Esophagus (tissue), 2 donors: ENCODE results near the gene MAP3K1. TPM values are rescaled to one million over a fixed set of nuclear protein-coding genes. Genes with fewer than 3 reads are reported as not detected.

ENCODE experiments used
- H3K27ac ChIP-seq, 2 donors: one replicate each; pipeline ENCODE4 v1.5.1; 2013; ENCODE audit warnings: low read depth in 2 of 2, mild to moderate bottlenecking in 2 of 2, inconsistent platforms in 1 of 2, low read length in 1 of 2, moderate library complexity in 1 of 2
- H3K27me3 ChIP-seq, 2 donors: one replicate each; pipeline ENCODE4 v1.6.1; 2013; ENCODE audit warnings: low read length in 2 of 2, control low read depth in 1 of 2, mild to moderate bottlenecking in 1 of 2; ENCODE audit not compliant: insufficient read depth in 2 of 2, control insufficient read depth in 1 of 2
- H3K36me3 ChIP-seq, 2 donors: one replicate each; pipeline ENCODE4 v1.6.1; 2013; ENCODE audit warnings: low read length in 1 of 2; ENCODE audit not compliant: control insufficient read depth in 2 of 2, insufficient read depth in 2 of 2
- H3K4me1 ChIP-seq, 2 donors: one replicate each; pipeline ENCODE4 v1.6.1; 2013; ENCODE audit warnings: low read length in 1 of 2; ENCODE audit not compliant: control insufficient read depth in 2 of 2, insufficient read depth in 2 of 2
- H3K4me3 ChIP-seq, 2 donors: one replicate each; pipeline ENCODE4 v1.5.1; 2013; ENCODE audit warnings: low read length in 2 of 2, mild to moderate bottlenecking in 2 of 2, low read depth in 1 of 2, moderate library complexity in 1 of 2
- H3K9me3 ChIP-seq, 2 donors: one replicate each; pipeline ENCODE4 v1.6.1; 2013; ENCODE audit warnings: mild to moderate bottlenecking in 2 of 2, low read depth in 1 of 2, low read length in 1 of 2, moderate library complexity in 1 of 2; ENCODE audit not compliant: control insufficient read depth in 2 of 2, insufficient read depth in 1 of 2
- WGBS, 2 donors: extraction: QIAGEN DNeasy Blood & Tissue Kit; methylation state at CpG; one replicate each; pipeline ENCODE4 v1.1.7; 2013; 5-methylcytosine and 5-hydroxymethylcytosine counted together
- polyA plus RNA-seq, 2 donors: library from polyadenylated mRNA; stranded (reverse); fragments of 200-250 nt; gene quantifications; one replicate each; pipeline ENCODE4 v1.2.3, GENCODE V29; 2013
- donor health status: healthy with polysubstance abuse.
- donor health status: Bipolar disorder and iron deficiency.

The MAP3K1 gene
- polyA plus RNA-seq, 2 donors = 7.0 to 10.0 TPM

- no peaks in the 10 kb centered on the region for H3K9me3 ChIP-seq
- H3K36me3 ChIP-seq = no peaks in the 10 kb centered on the region
- H3K4me1 ChIP-seq = no peaks in the 10 kb centered on the region
- H3K4me3 ChIP-seq = no peak overlapping the region
- H3K27ac ChIP-seq = no peak overlapping the region
- no peaks in the 10 kb centered on the region for H3K27me3 ChIP-seq
These were observed 16.8 kb upstream of the MAP3K1 start for GRCh38 chr5:56798521-56798920.

DNA sequence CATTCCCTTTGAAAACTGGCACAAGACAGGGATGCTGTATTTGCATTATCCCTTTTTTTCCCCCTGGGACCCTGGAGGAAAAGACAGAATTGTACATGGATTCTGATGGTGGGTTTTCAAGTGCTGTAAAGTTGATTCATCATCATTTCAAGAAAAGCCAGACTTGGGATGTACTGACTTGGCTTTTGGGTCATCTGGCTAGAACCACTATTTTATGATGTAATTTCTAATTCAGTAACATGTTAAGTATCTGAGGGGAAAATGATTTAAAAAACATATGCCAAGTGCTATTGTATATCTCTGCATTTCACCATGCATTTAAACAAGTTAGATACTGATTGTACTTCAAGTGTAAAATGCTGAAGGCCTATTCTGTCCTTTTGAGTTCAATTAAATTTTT, 15.2 kb upstream of the MAP3K1 start:
- H3K27me3 ChIP-seq = no peaks in the 10 kb centered on the region
- no peaks in the 10 kb centered on the region for H3K36me3 ChIP-seq
- no peaks in the 10 kb centered on the region for H3K9me3 ChIP-seq
- no peak overlapping the region for H3K27ac ChIP-seq
- H3K4me1 ChIP-seq = no peaks in the 10 kb centered on the region
- H3K4me3 ChIP-seq = no peak overlapping the region

DNA sequence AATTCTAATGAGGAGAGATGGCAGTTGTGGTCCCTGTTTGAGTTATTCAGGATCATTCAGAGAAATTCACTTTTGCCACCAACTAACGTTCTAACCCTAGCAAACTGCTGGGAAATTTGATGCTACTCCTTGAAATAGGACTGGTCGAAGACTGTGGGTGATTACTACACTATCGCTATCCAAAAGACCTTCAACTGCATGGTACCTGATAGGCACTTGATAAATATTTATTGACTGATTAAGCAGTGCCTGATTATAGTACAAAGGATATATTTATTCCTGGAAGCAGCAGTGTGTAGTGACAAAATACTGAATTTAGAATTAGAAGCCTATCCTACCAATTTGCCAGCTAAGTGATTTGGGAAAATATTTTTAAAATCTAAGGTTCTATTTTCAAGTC, 14.1 kb upstream of the MAP3K1 start:
- Histone ChIP-seq H3K36me3 (no peaks in the 10 kb centered on the region), H3K9me3 (no peaks in the 10 kb centered on the region), H3K27ac (no peak overlapping the region), H3K4me1 (no peaks in the 10 kb centered on the region), H3K4me3 (no peak overlapping the region), H3K27me3 (no peaks in the 10 kb centered on the region)
- 66 to 90% methylated on average over 3 of the region's 3 CpGs for WGBS, 2 donors

- H3K27ac ChIP-seq = no peak overlapping the region
- no peaks in the 10 kb centered on the region for H3K36me3 ChIP-seq
- WGBS, 2 donors = 74% methylated on average over 2 of the region's 2 CpGs
- no peaks in the 10 kb centered on the region for H3K27me3 ChIP-seq
- H3K4me1 ChIP-seq = no peaks in the 10 kb centered on the region
- no peak overlapping the region for H3K4me3 ChIP-seq
- H3K9me3 ChIP-seq = no peaks in the 10 kb centered on the region
These were observed 13.1 kb upstream of the MAP3K1 start for GRCh38 chr5:56802205-56802604.

DNA sequence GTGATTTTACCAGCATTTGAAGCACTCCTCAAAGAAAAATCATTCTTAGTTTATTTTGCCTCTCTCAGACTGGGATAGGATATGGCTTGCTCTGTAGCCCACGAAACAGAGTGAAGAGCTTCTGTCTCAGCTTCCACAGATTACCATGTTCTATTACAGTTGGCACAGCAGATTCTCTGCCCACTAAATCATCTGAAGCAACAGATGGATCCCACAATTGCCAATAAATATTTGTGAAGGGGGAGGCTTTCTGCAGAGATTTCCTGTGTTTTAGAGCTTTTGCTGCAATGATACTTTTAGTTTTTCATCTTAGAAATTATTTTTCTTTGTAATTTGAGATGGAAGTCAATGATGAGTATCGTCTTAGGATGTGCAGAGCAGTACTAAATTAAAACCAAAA, 12.3 kb upstream of the MAP3K1 start:
- Histone ChIP-seq H3K36me3 (no peaks in the 10 kb centered on the region), H3K9me3 (no peaks in the 10 kb centered on the region), H3K4me3 (no peak overlapping the region), H3K27me3 (no peaks in the 10 kb centered on the region), H3K4me1 (no peaks in the 10 kb centered on the region), H3K27ac (no peak overlapping the region)
- WGBS, 2 donors = 91 to 95% methylated on average over 2 of the region's 2 CpGs

- H3K36me3 ChIP-seq = no peaks in the 10 kb centered on the region
- no peaks in the 10 kb centered on the region for H3K27me3 ChIP-seq
- H3K9me3 ChIP-seq = no peaks in the 10 kb centered on the region
- 89 to 90% methylated on average over 1 of the region's 1 CpG for WGBS, 2 donors
- no peak overlapping the region for H3K4me3 ChIP-seq
- no peak overlapping the region for H3K27ac ChIP-seq
- no peaks in the 10 kb centered on the region for H3K4me1 ChIP-seq
These were observed 11.5 kb upstream of the MAP3K1 start for GRCh38 chr5:56803894-56804293.

DNA sequence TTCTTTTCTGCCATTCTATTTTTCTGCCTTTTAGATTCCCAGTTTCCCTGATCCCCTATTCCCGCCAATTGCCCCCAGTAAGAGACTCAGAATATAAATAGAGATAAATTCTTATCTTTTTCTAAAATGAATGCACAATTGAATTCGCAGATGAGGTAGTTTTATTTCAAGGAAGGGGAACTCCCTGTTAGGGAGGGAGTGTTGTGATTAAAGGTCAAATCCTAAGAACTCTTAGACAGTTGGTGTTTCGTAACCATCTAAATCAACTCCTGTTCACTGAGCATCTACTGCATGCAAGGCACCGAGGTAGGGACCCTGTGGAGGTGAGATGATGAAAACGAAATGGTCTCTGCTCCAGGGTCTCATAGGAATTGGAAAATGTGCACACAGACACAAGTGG, 7.7 kb upstream of the MAP3K1 start:
- H3K27me3 ChIP-seq = no peaks in the 10 kb centered on the region
- 68 to 86% methylated on average over 5 of the region's 5 CpGs for WGBS, 2 donors

DNA sequence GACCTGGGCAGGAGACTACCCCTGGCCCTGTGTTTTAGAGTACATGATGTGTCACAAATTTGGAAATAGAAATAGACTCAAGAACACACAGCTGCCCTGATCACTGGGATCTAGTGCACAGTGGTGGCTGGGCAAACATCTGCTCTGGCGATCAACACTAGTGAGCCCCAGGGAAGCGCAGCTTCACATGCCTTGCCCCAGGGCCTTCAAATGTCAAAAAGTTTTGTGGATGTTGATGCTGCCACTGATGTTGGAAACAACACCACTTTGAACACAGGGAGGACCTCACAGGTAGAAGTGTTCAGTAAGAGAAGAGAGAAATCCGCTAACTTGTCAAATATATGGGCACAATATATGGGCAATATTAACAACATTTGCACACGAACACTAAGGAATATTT, 7.1 kb upstream of the MAP3K1 start:
- no peaks in the 10 kb centered on the region for H3K4me1 ChIP-seq
- no peak overlapping the region for H3K4me3 ChIP-seq
- no peak overlapping the region for H3K27ac ChIP-seq
- no peaks in the 10 kb centered on the region for H3K36me3 ChIP-seq
- no peaks in the 10 kb centered on the region for H3K9me3 ChIP-seq
- H3K27me3 ChIP-seq = no peaks in the 10 kb centered on the region
- WGBS, 2 donors = 91 to 96% methylated on average over 4 of the region's 4 CpGs

More for the DNA sequence above, 7.7 kb upstream of the MAP3K1 start:
- no peaks in the 10 kb centered on the region for H3K9me3 ChIP-seq
- no peak overlapping the region for H3K27ac ChIP-seq
- no peaks in the 10 kb centered on the region for H3K36me3 ChIP-seq
- no peak overlapping the region for H3K4me3 ChIP-seq
- no peaks in the 10 kb centered on the region for H3K4me1 ChIP-seq

- WGBS, 2 donors = 98 to 100% methylated on average over 1 of the region's 1 CpG
- no peak overlapping the region for H3K4me3 ChIP-seq
- no peak overlapping the region for H3K27ac ChIP-seq
- no peaks in the 10 kb centered on the region for H3K27me3 ChIP-seq
- no peaks in the 10 kb centered on the region for H3K4me1 ChIP-seq
- no peaks in the 10 kb centered on the region for H3K36me3 ChIP-seq
- H3K9me3 ChIP-seq = no peaks in the 10 kb centered on the region
These were observed 4.5 kb upstream of the MAP3K1 start for GRCh38 chr5:56810826-56811225.

DNA sequence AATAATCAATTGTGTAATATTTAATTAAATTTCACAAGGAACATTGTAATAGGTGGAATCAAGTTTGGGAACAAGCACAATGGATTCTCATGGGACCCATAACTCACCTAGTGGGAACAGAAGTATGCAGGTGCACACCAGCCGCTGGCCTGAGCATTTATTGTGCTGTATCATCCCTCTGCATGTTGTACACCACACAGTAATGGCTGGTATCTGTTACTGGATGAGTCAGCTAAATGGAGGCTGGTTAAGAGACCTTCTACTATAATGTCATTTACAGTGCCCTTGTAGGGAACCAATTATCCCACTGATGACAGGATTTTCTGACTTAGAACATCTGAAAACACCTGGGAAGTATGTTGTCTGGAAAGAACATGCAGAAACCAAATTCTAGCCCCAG, 3.2 kb upstream of the MAP3K1 start:
- Histone ChIP-seq H3K4me1 (no peaks in the 10 kb centered on the region), H3K9me3 (no peaks in the 10 kb centered on the region), H3K27me3 (no peaks in the 10 kb centered on the region), H3K4me3 (no peak overlapping the region), H3K27ac (no peak overlapping the region), H3K36me3 (no peaks in the 10 kb centered on the region)
- WGBS, 2 donors = 78 to 88% methylated on average over 1 of the region's 1 CpG
